ENCODE results near the gene PLA2G4F. TPM values are rescaled to one million over a fixed set of nuclear protein-coding genes. Genes with fewer than 3 reads are reported as not detected.

PLA2G4F gene
- total RNA-seq, 2 experiments from 2014 or later: not detected

- no peak for TF ChIP-seq CTCF (IDR thresholded peaks at IDR 0.05)
- ATAC-seq (ENCODE audit: poor library complexity): no peak
- DNase-seq: no peak
- Mint-ChIP-seq H3K9me3 (no peaks in the 10 kb centered on the region), H3K4me3 (no peak overlapping the region), H3K4me1 (ENCODE audit: low read depth) (peaks cover 6% of the 10 kb centered on the region), H3K27me3 (peaks cover 19% of the 10 kb centered on the region), H3K36me3 (ENCODE audit: low read depth) (no peaks in the 10 kb centered on the region), H3K27ac (no peak overlapping the region)
- ChIA-PET POLR2A (no interaction called here), CTCF (no interaction called here)
- Histone ChIP-seq H3K36me3 (ENCODE audit: insufficient read depth, low read length) (no peaks in the 10 kb centered on the region), H3K4me3 (ENCODE audit: low read length) (no peak overlapping the region), H3K4me1 (ENCODE audit: insufficient read depth, low read length) (peaks cover 6% of the 10 kb centered on the region), H3K9me3 (ENCODE audit: control insufficient read depth in 1 of 2, insufficient read depth in 1 of 2, low read length in 2 of 2) (no peaks in the 10 kb centered on the region), H3K27me3 (ENCODE audit: control insufficient read depth in 1 of 2, insufficient read depth in 2 of 2, low read length in 2 of 2) (no peaks in the 10 kb centered on the region), H3K27ac (ENCODE audit: low read depth in 1 of 2, low read length in 2 of 2) (no peak overlapping the region)
- intact Hi-C loops (cut with DNase I, micrococcal nuclease): no loop called here
Measured at GRCh38 chr15:42104095-42104891, 52.1 kb downstream of the PLA2G4F start.

DNA sequence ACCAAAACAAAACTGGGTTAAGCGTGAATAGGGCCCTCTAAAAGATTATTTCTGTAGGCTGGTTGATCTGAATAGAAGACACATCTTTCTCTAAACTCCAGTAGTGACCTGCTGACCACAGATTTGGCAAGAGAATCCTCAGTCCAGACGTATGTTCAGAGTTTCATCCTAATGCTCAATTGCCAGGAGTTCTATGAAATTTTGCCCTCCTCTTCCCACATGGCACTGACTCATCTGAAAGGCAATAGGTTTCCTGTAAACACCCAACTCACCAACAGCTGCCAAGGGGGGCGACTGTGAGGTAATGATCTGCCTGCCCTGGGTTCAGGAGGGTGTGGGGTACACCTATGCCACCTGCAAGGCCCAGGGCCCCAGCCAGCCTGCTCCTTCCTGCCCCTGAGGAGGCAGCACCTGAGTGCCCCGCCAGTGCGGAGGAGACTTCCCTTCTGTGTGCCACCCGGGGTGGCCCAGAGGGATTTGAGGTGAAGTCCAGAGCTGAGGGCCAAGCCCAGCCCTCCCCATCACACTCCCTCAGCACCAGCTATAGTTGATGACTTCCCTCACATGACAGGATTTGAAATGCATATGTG lies 53.7 kb downstream of the PLA2G4F start:
- intact Hi-C loops (cut with DNase I, micrococcal nuclease): no loop called here
- Mint-ChIP-seq H3K9me3 (no peaks in the 10 kb centered on the region), H3K4me1 (ENCODE audit: low read depth) (peaks cover 6% of the 10 kb centered on the region), H3K4me3 (no peak overlapping the region), H3K27ac (no peak overlapping the region), H3K27me3 (peaks cover 10% of the 10 kb centered on the region), H3K36me3 (ENCODE audit: low read depth) (no peaks in the 10 kb centered on the region)
- TF ChIP-seq CTCF (IDR thresholded peaks at IDR 0.05): no peak
- peaks cover 0 to 4% of the 10 kb centered on the region in 2 experiments for H3K9me3 ChIP-seq (ENCODE audit: control insufficient read depth in 1 of 2, insufficient read depth in 1 of 2, low read length in 2 of 2)
- DNase-seq: no peak
- no peak for ATAC-seq (ENCODE audit: poor library complexity)
- ChIA-PET CTCF (no interaction called here), POLR2A (no interaction called here)
- no peaks in the 10 kb centered on the region for H3K27me3 ChIP-seq (ENCODE audit: control insufficient read depth in 1 of 2, insufficient read depth in 2 of 2, low read length in 2 of 2)
- H3K36me3 ChIP-seq (ENCODE audit: insufficient read depth, low read length): no peaks in the 10 kb centered on the region
- peaks cover 6% of the 10 kb centered on the region for H3K4me1 ChIP-seq (ENCODE audit: insufficient read depth, low read length)
- H3K4me3 ChIP-seq (ENCODE audit: low read length): no peak overlapping the region
- no peak overlapping the region for H3K27ac ChIP-seq (ENCODE audit: low read depth in 1 of 2, low read length in 2 of 2)

- POLR2A ChIA-PET: no interaction called here
- no peak overlapping the region for H3K27ac Mint-ChIP-seq
- no peaks in the 10 kb centered on the region for H3K27me3 ChIP-seq (ENCODE audit: control insufficient read depth in 1 of 2, insufficient read depth in 2 of 2, low read length in 2 of 2)
- no peak overlapping the region for H3K4me3 Mint-ChIP-seq
- no peaks in the 10 kb centered on the region for H3K4me1 Mint-ChIP-seq (ENCODE audit: low read depth)
- no peak overlapping the region for H3K4me3 ChIP-seq (ENCODE audit: low read length)
- CTCF ChIA-PET: no interaction called here
- H3K27ac ChIP-seq (ENCODE audit: low read depth in 1 of 2, low read length in 2 of 2): no peak overlapping the region
- H3K4me1 ChIP-seq (ENCODE audit: insufficient read depth, low read length): peaks cover 4% of the 10 kb centered on the region
- no peaks in the 10 kb centered on the region for H3K9me3 Mint-ChIP-seq
- H3K27me3 Mint-ChIP-seq: peaks cover 5% of the 10 kb centered on the region
- H3K36me3 ChIP-seq (ENCODE audit: insufficient read depth, low read length): no peaks in the 10 kb centered on the region
- no peak for TF ChIP-seq CTCF (IDR thresholded peaks at IDR 0.05)
- ATAC-seq (ENCODE audit: poor library complexity) (no peak), DNase-seq (no peak)
- H3K36me3 Mint-ChIP-seq (ENCODE audit: low read depth): no peaks in the 10 kb centered on the region
- H3K9me3 ChIP-seq (ENCODE audit: control insufficient read depth in 1 of 2, insufficient read depth in 1 of 2, low read length in 2 of 2): peaks cover 0 to 8% of the 10 kb centered on the region in 2 experiments
- intact Hi-C loops (cut with DNase I, micrococcal nuclease): no loop called here
Measured at GRCh38 chr15:42101861-42102260, 54.6 kb downstream of the PLA2G4F start.

Measured in CD4-positive, alpha-beta T cell (primary cell).